ENCODE results near the gene TMSB15B. TPM values are rescaled to one million over a fixed set of nuclear protein-coding genes. Genes with fewer than 3 reads are reported as not detected.
A peak's percentile ranks its signal among the peaks of the same experiment; 100 is the strongest.
"Not testable (repeated sequence)": the region's sequence is repeated elsewhere in the genome, so short reads cannot be mapped to it uniquely, and the experiment has no call there.

The TMSB15B gene
- total RNA-seq, 4 donors from 2014 or later: 0.82 to 2.9 TPM; not detected in 2

DNA sequence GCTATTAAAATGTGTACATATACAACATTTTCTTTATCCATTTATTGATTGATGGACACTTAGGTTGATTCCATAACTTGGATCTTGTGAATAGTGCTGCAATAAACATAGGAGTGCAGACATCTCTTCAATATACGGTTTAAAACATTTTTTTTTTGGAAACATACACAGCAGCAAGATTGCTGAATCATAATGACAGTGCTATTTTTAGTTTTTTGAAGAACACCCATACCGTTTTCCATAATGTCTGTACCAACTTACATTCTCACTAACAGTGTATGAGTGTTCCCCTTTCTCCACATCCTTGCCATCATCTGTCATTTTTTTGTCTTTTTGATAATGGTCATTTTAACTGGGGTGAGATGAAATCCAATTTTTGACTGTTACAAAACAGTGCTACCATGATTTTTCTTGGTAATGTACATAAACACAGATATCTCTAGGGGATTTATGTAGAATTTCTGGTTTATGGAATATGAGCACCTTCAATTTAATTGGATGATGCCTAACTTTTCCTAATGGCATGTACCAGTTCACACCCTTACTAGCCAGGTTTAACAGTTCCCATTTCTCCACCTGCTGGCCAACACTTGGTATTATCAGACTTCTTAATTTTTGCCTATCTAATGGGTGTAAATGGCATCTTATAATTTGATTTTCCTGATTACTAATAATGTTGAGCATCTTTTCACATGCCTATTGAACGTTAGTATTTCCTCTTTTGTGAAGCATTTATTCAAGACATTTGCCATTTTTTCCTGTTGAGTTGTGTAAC lies 21.0 kb upstream of the TMSB15B start:
- in situ Hi-C loops (cut with MboI; ENCODE audit: low pct_ligation_motif_present in 1 of 4, low pct_unique_long_range_greater_than_20kb in 1 of 4, low sequenced_read_pairs in 3 of 4) (loop anchor here in 3 of 4 donors (25.0 kb wide), 1 partner anchor 104 kb away; the partner anchor contains the start of gene RAB9B (in 3 of the 3)), intact Hi-C loops (cut with DNase I; ENCODE audit: low total_unique reads) (no loop called here)
- Histone ChIP-seq H3K27ac (no peak overlapping the region), H3K9me3 (no peaks in the 10 kb centered on the region), H3K4me1 (no peaks in the 10 kb centered on the region), H3K36me3 (no peaks in the 10 kb centered on the region), H3K27me3 (no peaks in the 10 kb centered on the region), H3K4me3 (no peak overlapping the region)
- TF ChIP-seq, protein P1, sequence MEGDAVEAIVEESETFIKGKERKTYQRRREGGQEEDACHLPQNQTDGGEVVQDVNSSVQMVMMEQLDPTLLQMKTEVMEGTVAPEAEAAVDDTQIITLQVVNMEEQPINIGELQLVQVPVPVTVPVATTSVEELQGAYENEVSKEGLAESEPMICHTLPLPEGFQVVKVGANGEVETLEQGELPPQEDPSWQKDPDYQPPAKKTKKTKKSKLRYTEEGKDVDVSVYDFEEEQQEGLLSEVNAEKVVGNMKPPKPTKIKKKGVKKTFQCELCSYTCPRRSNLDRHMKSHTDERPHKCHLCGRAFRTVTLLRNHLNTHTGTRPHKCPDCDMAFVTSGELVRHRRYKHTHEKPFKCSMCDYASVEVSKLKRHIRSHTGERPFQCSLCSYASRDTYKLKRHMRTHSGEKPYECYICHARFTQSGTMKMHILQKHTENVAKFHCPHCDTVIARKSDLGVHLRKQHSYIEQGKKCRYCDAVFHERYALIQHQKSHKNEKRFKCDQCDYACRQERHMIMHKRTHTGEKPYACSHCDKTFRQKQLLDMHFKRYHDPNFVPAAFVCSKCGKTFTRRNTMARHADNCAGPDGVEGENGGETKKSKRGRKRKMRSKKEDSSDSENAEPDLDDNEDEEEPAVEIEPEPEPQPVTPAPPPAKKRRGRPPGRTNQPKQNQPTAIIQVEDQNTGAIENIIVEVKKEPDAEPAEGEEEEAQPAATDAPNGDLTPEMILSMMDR (IDR thresholded peaks at IDR 0.05): peak; percentile 35 to 50 (median 40)
- TF ChIP-seq EP300 (IDR thresholded peaks at IDR 0.05; ENCODE audit: low read depth): no peak
- no peak for DNase-seq
- WGBS, 2 donors (ENCODE audit: low coverage in 1 of 2): 15 to 21% methylated on average over 3 of the region's 3 CpGs

DNA sequence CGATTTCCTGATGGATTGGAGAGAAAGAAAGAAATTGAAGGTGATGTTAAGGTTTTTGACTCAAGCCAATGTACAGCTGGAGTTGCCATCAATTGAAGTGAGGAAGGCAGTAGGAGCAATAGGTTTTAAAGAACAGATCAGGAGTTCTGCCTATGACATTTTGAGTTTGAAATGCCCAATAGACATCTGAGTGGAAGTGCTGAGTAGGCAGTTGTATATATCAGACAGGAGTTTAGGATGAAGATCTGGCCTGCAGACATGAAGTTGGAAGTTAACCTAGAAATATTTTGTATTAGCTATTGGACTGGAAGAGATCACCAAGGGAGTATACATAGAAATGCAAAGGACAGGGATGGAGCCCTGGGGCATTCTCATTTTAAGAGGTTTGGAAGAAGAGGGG lies 12.9 kb upstream of the TMSB15B start:
- no peak for DNase-seq
- Histone ChIP-seq H3K27me3 (no peaks in the 10 kb centered on the region), H3K27ac (no peak overlapping the region), H3K4me1 (no peaks in the 10 kb centered on the region), H3K36me3 (no peaks in the 10 kb centered on the region), H3K4me3 (no peak overlapping the region), H3K9me3 (no peaks in the 10 kb centered on the region)
- in situ Hi-C loops (cut with MboI; ENCODE audit: low pct_ligation_motif_present in 1 of 4, low pct_unique_long_range_greater_than_20kb in 1 of 4, low sequenced_read_pairs in 3 of 4) (loop anchor here in 3 of 4 donors (25.0 kb wide), 1 partner anchor 112 kb away; the partner anchor contains the start of gene RAB9B (in 3 of the 3)), intact Hi-C loops (cut with DNase I; ENCODE audit: low total_unique reads) (no loop called here)
- TF ChIP-seq EP300 (IDR thresholded peaks at IDR 0.05; ENCODE audit: low read depth) (no peak), POLR2A (IDR thresholded peaks at IDR 0.05) (no peak), POLR2AphosphoS5 (IDR thresholded peaks at IDR 0.05) (no peak)
- TF ChIP-seq, protein P1 (IDR thresholded peaks at IDR 0.05): no peak
- 32 to 80% methylated on average over 1 of the region's 1 CpG for WGBS, 2 donors (ENCODE audit: low coverage in 1 of 2)

DNA sequence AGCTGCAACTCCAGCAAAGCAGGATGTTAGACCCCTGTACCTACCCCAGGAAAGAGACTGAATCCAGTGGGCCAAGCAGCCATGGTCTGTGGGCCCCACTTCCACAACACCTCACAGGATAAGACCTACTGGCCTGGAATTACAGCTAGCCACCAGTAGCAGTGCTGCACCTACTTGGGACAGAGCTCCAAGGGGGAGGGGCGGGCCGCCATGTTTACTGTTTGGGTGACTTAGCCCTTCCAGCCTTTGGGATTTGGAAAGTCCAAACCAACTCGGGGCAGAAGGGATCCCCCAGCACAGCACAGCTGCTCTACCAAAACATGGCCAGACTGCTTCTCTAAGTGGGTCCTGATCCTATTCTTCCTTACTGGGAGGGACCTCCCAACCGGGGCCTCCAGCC lies 9.1 kb upstream of the TMSB15B start:
- 57% methylated on average over 4 of the region's 4 CpGs; no CpG with 5 or more reads in 1 of the 2 donors for WGBS, 2 donors (ENCODE audit: low coverage in 1 of 2)

DNA sequence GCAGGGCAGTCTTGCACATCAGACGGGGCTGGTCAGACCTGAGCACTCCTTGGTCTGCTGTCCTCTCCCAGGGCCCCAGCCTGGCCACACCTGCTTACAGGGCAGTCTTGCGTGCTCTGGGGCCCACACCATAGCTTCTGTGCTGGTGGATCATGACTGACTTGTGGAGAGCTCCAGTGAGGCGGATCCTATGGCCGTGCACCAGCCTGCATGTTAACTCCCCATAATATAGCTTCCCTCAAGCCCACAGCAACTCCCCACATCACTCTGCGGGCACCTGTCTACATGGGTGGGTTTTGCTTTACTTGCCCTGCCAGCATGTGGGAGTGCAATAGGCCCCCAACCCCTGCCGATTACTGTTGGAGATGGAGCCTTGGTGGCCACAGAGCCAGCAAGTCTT lies 8.2 kb upstream of the TMSB15B start:
- intact Hi-C loops (cut with DNase I; ENCODE audit: low total_unique reads): no loop called here
- DNase-seq: no peak

More for the DNA sequence above, 9.1 kb upstream of the TMSB15B start:
- Histone ChIP-seq H3K9me3 (no peaks in the 10 kb centered on the region), H3K36me3 (no peaks in the 10 kb centered on the region), H3K27me3 (no peaks in the 10 kb centered on the region), H3K27ac (no peak overlapping the region), H3K4me1 (no peaks in the 10 kb centered on the region), H3K4me3 (no peak overlapping the region)
- intact Hi-C loops (cut with DNase I; ENCODE audit: low total_unique reads) (no loop called here), in situ Hi-C loops (cut with MboI; ENCODE audit: low pct_ligation_motif_present in 1 of 4, low pct_unique_long_range_greater_than_20kb in 1 of 4, low sequenced_read_pairs in 3 of 4) (no loop called here)
- TF ChIP-seq, protein P1 (IDR thresholded peaks at IDR 0.05): no peak
- no peak for TF ChIP-seq EP300 (IDR thresholded peaks at IDR 0.05; ENCODE audit: low read depth)
- TF ChIP-seq POLR2A (IDR thresholded peaks at IDR 0.05): no peak
- TF ChIP-seq POLR2AphosphoS5 (IDR thresholded peaks at IDR 0.05): no peak
- DNase-seq: no peak

DNA sequence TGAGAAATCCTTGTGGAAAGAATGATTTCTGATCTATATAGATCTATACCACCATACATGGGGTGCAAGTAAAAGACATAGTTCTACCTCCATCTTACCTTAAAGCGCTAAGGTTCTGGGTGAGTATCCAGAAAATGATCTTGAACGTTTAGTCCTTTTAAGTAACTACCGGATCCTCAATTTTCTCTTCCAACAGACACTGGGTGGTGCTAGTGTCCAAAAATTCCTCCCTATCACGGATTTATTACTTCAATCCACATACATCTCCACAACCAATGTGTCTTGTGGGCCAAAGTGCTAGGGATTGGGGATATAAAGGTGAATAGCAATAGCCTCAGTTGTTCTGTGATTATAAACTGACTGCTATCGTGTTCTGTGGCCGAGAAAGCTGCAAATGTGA lies 1.8 kb upstream of the TMSB15B start:
- WGBS, 2 donors (ENCODE audit: low coverage in 1 of 2): no CpG with 5 or more reads among the region's 6 CpGs
- H3K36me3 ChIP-seq; H3K27ac ChIP-seq; intact Hi-C loops (cut with DNase I; ENCODE audit: low total_unique reads); DNase-seq; H3K27me3 ChIP-seq; in situ Hi-C loops (cut with MboI; ENCODE audit: low pct_ligation_motif_present in 1 of 4, low pct_unique_long_range_greater_than_20kb in 1 of 4, low sequenced_read_pairs in 3 of 4); H3K4me3 ChIP-seq; H3K9me3 ChIP-seq; H3K4me1 ChIP-seq: not testable (repeated sequence)

More for the DNA sequence above, 8.2 kb upstream of the TMSB15B start:
- H3K4me1 ChIP-seq: no peaks in the 10 kb centered on the region
- 91% methylated on average over 6 of the region's 6 CpGs; no CpG with 5 or more reads in 1 of the 2 donors for WGBS, 2 donors (ENCODE audit: low coverage in 1 of 2)
- no peaks in the 10 kb centered on the region for H3K36me3 ChIP-seq
- no peak overlapping the region for H3K4me3 ChIP-seq
- in situ Hi-C loops (cut with MboI; ENCODE audit: low pct_ligation_motif_present in 1 of 4, low pct_unique_long_range_greater_than_20kb in 1 of 4, low sequenced_read_pairs in 3 of 4): no loop called here
- H3K9me3 ChIP-seq: no peaks in the 10 kb centered on the region
- H3K27ac ChIP-seq: no peak overlapping the region
- TF ChIP-seq, protein P1 (IDR thresholded peaks at IDR 0.05): no peak
- TF ChIP-seq EP300 (IDR thresholded peaks at IDR 0.05; ENCODE audit: low read depth) (no peak), POLR2AphosphoS5 (IDR thresholded peaks at IDR 0.05) (no peak), POLR2A (IDR thresholded peaks at IDR 0.05) (no peak)
- no peaks in the 10 kb centered on the region for H3K27me3 ChIP-seq

DNA sequence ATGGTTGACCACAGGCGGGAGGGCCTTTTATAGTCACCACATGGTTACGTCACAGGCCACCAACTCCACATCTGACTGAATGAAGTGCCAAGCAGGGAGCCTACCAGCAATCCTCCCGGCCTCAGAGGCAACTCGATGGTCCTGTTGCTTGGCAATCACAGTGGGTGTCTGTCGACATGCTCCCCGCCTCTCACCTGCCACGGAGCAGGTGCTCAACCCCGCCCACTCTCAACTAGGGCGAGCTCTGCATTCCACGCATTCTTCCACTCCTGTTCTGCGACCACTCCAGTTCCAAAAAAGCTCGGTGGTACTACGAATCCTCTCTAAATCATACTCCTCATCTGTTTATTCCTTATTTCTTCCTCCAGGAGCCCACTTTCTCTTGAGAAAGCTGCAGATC lies 21.1 kb downstream of the TMSB15B start:
- in situ Hi-C loops (cut with MboI; ENCODE audit: low pct_ligation_motif_present in 1 of 4, low pct_unique_long_range_greater_than_20kb in 1 of 4, low sequenced_read_pairs in 3 of 4); H3K4me1 ChIP-seq; DNase-seq; H3K27me3 ChIP-seq; H3K36me3 ChIP-seq; H3K27ac ChIP-seq; intact Hi-C loops (cut with DNase I; ENCODE audit: low total_unique reads); H3K9me3 ChIP-seq; H3K4me3 ChIP-seq: not testable (repeated sequence)
- WGBS, 2 donors (ENCODE audit: low coverage in 1 of 2): no CpG with 5 or more reads among the region's 13 CpGs

Data from transverse colon (tissue), 4 donors.